Transverse colon (tissue), 4 donors: ENCODE results near the gene TGIF1. TPM values are rescaled to one million over a fixed set of nuclear protein-coding genes. Genes with fewer than 3 reads are reported as not detected.
A peak's percentile ranks its signal among the peaks of the same experiment; 100 is the strongest.

Experiments
- DNase-seq: peaks from one replicate; pipeline ENCODE4 v3.0.0-alpha.2; 2019
- H3K27ac ChIP-seq, 4 donors: fragments of 200-600 bp; sonication (generic); 2 replicates each; pipeline ENCODE4 v1.5.1; 2016 to 2018; ENCODE audit warnings: inconsistent platforms in 4 of 4
- H3K27me3 ChIP-seq: fragments of 200-600 bp; sonication (generic); 2 replicates; pipeline ENCODE4 v1.5.1; 2017; ENCODE audit warnings: inconsistent platforms
- H3K36me3 ChIP-seq, 4 donors: fragments of 200-600 bp; sonication (generic); 2 replicates each; pipeline ENCODE4 v1.5.1; 2017 to 2019; ENCODE audit warnings: inconsistent platforms in 4 of 4
- H3K4me1 ChIP-seq, 4 donors: fragments of 200-600 bp; sonication (generic); 2 replicates each; pipeline ENCODE4 v1.5.1; 2017 to 2020; ENCODE audit warnings: inconsistent platforms in 4 of 4
- H3K4me3 ChIP-seq, 4 donors: fragments of 200-600 bp; sonication (generic); 1 replicate in 1 of 4; 2 replicates in 3 of 4; pipeline versions ENCODE4 v1.5.1 to v1.6.1; 2017 to 2019; ENCODE audit warnings: inconsistent platforms in 4 of 4
- H3K9me3 ChIP-seq, 2 donors: fragments of 200-600 bp; sonication (generic); 2 replicates each; pipeline ENCODE4 v1.5.1; 2017 to 2019; ENCODE audit warnings: inconsistent platforms in 2 of 2
- CTCF ChIP-seq, 5 experiments: fragments of 200-600 bp in 3 of 5; fragments of 450-650 bp in 2 of 5; sonication (generic) in 3 of 5; IDR thresholded peaks; 1 replicate in 2 of 5; 2 replicates in 3 of 5; pipeline ENCODE4 v1.5.1; 2016 to 2017; ENCODE audit warnings: antibody characterized with exemption in 5 of 5, inconsistent platforms in 3 of 5, mild to moderate bottlenecking in 2 of 5, moderate library complexity in 1 of 5
- EP300 ChIP-seq: sonication (generic); formaldehyde crosslinking; IDR thresholded peaks from one replicate; pipeline ENCODE4 v1.6.1; 2017; ENCODE audit warnings: antibody characterized with exemption, low read depth
- POLR2A ChIP-seq: fragments of 450-650 bp; IDR thresholded peaks from one replicate; pipeline ENCODE4 v1.6.1; 2016; ENCODE audit warnings: antibody characterized with exemption, mild to moderate bottlenecking, moderate library complexity
- POLR2AphosphoS5 ChIP-seq, 3 donors: sonication (generic); formaldehyde crosslinking; IDR thresholded peaks; one replicate each; pipeline ENCODE4 v1.6.1; 2016; ENCODE audit warnings: antibody characterized with exemption in 3 of 3
- WGBS, 2 donors: methylation state at CpG; one replicate each; pipeline ENCODE4 v1.1.5; 2018; ENCODE audit warnings: low coverage in 1 of 2; 5-methylcytosine and 5-hydroxymethylcytosine counted together
- in situ Hi-C, 4 donors: fragments of 200-750 bp; cut with MboI; loops; one replicate each; pipeline versions ENCODE4 v1.15.0 to v1.15.1; 2017; ENCODE audit warnings: low sequenced_read_pairs in 3 of 4, low pct_ligation_motif_present in 1 of 4, low pct_unique_long_range_greater_than_20kb in 1 of 4
- intact Hi-C: fragments of 100-400 bp; cut with DNase I; formaldehyde crosslinking; loops from one replicate; pipeline ENCODE4 v1.15.1; 2023; ENCODE audit warnings: low total_unique reads
- total RNA-seq, 4 donors: library from RNA; depleted of rRNA; stranded (reverse); fragments of >200 nt; gene quantifications; one replicate each; pipeline ENCODE4 v1.1.0, GENCODE V29; 2016

TGIF1 gene
- total RNA-seq, 4 donors from 2014 or later: 23.2 to 166 (median 53.3) TPM

DNA sequence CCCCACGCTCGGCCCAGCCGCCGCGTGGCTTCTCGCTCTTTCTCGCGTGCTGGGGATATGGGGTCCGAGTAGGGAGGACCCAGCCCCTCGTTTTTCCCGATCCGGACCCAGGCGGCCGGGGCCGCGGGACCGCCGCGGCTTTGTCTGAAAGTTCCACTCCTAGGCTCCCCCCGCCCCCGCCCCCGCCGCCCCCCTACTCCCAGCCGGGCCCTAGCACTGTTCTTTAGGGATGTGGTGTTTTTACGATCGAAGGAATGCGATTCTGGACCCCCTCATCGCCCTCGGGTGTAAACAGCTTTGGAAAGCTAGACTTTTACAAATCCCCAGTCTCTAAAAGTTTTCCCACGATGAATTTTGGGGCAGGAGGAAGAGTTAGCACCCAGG is 819 bp downstream of the TGIF1 start:
- H3K27ac ChIP-seq: peak overlapping the region; percentile 98 to 99 (median 99)
- TF ChIP-seq CTCF (IDR thresholded peaks at IDR 0.05): no peak
- no peak for TF ChIP-seq POLR2AphosphoS5 (IDR thresholded peaks at IDR 0.05)
- TF ChIP-seq EP300: no peak
- no peak for TF ChIP-seq POLR2A
- 0 to 1% methylated on average over 1 to 26 of the region's 30 CpGs for WGBS, 2 donors
- H3K4me1 ChIP-seq: peaks cover 14 to 41% (median 21%) of the 10 kb centered on the region in 4 donors
- no peaks in the 10 kb centered on the region for H3K9me3 ChIP-seq
- H3K27me3 ChIP-seq: no peaks in the 10 kb centered on the region
- peak overlapping the region; percentile 68 to 87 (median 80) for H3K4me3 ChIP-seq
- H3K36me3 ChIP-seq: no peaks in the 10 kb centered on the region
- in situ Hi-C loops (loop anchor here (5.0 to 25.0 kb wide), 4 partner anchors 137 to 166 kb away; no protein-coding TSS in a partner anchor), intact Hi-C loops (loop anchor here (2.0 to 10.0 kb wide), 3 partner anchors 144 to 217 kb away; no protein-coding TSS in a partner anchor)
- DNase-seq: no peak

GRCh38 chr18:3451183-3451988 is 1.4 kb downstream of the TGIF1 start:
- peak overlapping the region; percentile 98 to 99 (median 99) for H3K27ac ChIP-seq
- TF ChIP-seq POLR2A (peak; percentile 97), CTCF (IDR thresholded peaks at IDR 0.05) (no peak), POLR2AphosphoS5 (IDR thresholded peaks at IDR 0.05) (peak; percentile 94 to 96 (median 94)), EP300 (no peak)
- H3K4me3 ChIP-seq: peak overlapping the region; percentile 68 to 87 (median 80)
- H3K36me3 ChIP-seq: no peaks in the 10 kb centered on the region
- in situ Hi-C loops (loop anchor here (5.0 to 25.0 kb wide), 4 partner anchors 136 to 167 kb away; no protein-coding TSS in a partner anchor), intact Hi-C loops (loop anchor here (2.0 to 10.0 kb wide), 3 partner anchors 143 to 216 kb away; no protein-coding TSS in a partner anchor)
- H3K4me1 ChIP-seq: peaks cover 18 to 44% (median 26%) of the 10 kb centered on the region in 4 donors
- peak; percentile 95 for DNase-seq
- no peaks in the 10 kb centered on the region for H3K27me3 ChIP-seq
- no peaks in the 10 kb centered on the region for H3K9me3 ChIP-seq
- 0% methylated on average over 50 of the region's 50 CpGs; no CpG with 5 or more reads in 1 of the 2 donors for WGBS, 2 donors

DNA sequence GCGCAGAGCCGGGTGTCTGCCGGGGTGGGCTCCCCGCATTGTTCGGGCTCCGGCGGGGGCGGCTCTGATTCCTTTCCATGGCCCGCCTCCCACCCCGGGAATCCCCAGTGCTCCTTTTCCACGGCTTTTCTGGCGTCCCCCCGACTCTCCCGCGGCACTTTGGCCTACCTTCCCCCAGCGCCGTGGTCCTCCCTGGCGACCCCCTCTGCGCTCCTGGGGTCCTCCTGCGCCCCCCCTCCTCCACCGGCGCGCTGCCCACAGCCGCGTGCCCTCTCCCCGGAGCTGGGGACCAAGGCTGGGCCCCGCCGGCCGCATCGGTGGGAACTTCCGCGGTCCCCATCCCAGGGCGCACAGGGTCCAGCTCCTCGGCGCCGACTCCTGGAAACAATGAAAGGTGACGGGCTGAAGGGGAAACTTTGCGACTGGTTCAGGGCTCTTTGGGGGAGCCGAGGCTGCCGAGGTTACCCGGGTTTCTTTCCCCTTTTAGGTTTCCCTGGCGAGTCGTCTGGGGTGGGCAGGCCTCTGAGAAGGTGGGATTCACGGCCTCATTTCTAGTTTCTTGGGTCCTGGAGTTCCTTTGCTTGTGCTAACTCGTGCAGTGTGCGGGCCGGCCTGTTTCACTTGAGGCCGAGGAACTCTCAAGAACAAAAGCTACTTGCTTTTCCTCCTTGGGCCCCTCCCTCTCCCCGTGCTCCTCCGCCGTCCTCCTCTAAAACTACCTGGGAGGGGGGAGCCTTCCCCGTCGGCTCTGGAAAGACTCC is 2.2 kb downstream of the TGIF1 start:
- H3K27me3 ChIP-seq: no peaks in the 10 kb centered on the region
- in situ Hi-C loops (loop anchor here (5.0 to 25.0 kb wide), 4 partner anchors 135 to 167 kb away; no protein-coding TSS in a partner anchor), intact Hi-C loops (loop anchor here (2.0 to 10.0 kb wide), 3 partner anchors 143 to 215 kb away; no protein-coding TSS in a partner anchor)
- no peaks in the 10 kb centered on the region for H3K36me3 ChIP-seq
- H3K4me1 ChIP-seq: peaks cover 16 to 42% (median 25%) of the 10 kb centered on the region in 4 donors
- TF ChIP-seq POLR2AphosphoS5 (IDR thresholded peaks at IDR 0.05): peak in 1 of 3 donors; percentile 65
- peak; percentile 79 for TF ChIP-seq POLR2A
- no peak for TF ChIP-seq CTCF (IDR thresholded peaks at IDR 0.05)
- no peak for TF ChIP-seq EP300
- 0 to 2% methylated on average over 8 to 33 of the region's 53 CpGs for WGBS, 2 donors
- H3K27ac ChIP-seq: peak overlapping the region; percentile 98 to 99 (median 99)
- H3K4me3 ChIP-seq: peak overlapping the region; percentile 68 to 87 (median 80)
- DNase-seq: peak; percentile 78
- H3K9me3 ChIP-seq: no peaks in the 10 kb centered on the region
